ENCODE results near the gene DCHS1. TPM values are rescaled to one million over a fixed set of nuclear protein-coding genes. Genes with fewer than 3 reads are reported as not detected.

DCHS1 gene
- total RNA-seq, 1 donor from 2014 or later, result 61.4 TPM

- Mint-ChIP-seq H3K4me1 (ENCODE audit: low read depth) (peaks cover 9% of the 10 kb centered on the region), H3K9me3 (ENCODE audit: low read depth) (no peaks in the 10 kb centered on the region), H3K4me3 (ENCODE audit: low read depth) (no peak overlapping the region), H3K27me3 (no peaks in the 10 kb centered on the region), H3K36me3 (ENCODE audit: insufficient read depth) (no peaks in the 10 kb centered on the region), H3K27ac (no peak overlapping the region)
- TF ChIP-seq, protein P1, sequence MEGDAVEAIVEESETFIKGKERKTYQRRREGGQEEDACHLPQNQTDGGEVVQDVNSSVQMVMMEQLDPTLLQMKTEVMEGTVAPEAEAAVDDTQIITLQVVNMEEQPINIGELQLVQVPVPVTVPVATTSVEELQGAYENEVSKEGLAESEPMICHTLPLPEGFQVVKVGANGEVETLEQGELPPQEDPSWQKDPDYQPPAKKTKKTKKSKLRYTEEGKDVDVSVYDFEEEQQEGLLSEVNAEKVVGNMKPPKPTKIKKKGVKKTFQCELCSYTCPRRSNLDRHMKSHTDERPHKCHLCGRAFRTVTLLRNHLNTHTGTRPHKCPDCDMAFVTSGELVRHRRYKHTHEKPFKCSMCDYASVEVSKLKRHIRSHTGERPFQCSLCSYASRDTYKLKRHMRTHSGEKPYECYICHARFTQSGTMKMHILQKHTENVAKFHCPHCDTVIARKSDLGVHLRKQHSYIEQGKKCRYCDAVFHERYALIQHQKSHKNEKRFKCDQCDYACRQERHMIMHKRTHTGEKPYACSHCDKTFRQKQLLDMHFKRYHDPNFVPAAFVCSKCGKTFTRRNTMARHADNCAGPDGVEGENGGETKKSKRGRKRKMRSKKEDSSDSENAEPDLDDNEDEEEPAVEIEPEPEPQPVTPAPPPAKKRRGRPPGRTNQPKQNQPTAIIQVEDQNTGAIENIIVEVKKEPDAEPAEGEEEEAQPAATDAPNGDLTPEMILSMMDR (IDR thresholded peaks at IDR 0.05; ENCODE audit: unreplicated experiment), result no peak
- no peak for DNase-seq (ENCODE audit: low spot score, unreplicated experiment)
Measured at GRCh38 chr11:6646071-6646470, 9.5 kb downstream of the DCHS1 start.

DNA sequence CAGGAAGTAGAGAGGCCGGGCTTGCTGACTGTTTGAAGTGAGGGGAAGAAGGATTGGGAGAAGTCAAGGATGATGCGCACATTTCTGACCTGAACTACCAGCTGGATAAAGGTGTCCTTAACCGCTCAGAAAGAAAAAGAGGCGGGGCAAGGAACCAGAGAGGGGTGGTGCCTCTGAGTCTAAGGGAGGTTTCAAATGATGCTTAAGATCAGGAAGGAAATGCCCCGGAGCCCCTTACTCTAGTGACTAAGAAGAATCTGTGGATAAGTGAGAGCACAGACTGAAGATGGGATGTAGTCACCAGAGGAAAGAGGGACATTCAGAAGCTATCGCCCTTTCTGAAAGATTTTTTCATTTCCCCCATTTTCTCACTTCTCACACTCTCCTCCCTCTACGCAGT, 12.7 kb downstream of the DCHS1 start:
- Mint-ChIP-seq H3K4me1 (ENCODE audit: low read depth) (peaks cover 9% of the 10 kb centered on the region), H3K9me3 (ENCODE audit: low read depth) (no peaks in the 10 kb centered on the region)
- TF ChIP-seq, protein P1 (IDR thresholded peaks at IDR 0.05; ENCODE audit: unreplicated experiment), result no peak

DNA sequence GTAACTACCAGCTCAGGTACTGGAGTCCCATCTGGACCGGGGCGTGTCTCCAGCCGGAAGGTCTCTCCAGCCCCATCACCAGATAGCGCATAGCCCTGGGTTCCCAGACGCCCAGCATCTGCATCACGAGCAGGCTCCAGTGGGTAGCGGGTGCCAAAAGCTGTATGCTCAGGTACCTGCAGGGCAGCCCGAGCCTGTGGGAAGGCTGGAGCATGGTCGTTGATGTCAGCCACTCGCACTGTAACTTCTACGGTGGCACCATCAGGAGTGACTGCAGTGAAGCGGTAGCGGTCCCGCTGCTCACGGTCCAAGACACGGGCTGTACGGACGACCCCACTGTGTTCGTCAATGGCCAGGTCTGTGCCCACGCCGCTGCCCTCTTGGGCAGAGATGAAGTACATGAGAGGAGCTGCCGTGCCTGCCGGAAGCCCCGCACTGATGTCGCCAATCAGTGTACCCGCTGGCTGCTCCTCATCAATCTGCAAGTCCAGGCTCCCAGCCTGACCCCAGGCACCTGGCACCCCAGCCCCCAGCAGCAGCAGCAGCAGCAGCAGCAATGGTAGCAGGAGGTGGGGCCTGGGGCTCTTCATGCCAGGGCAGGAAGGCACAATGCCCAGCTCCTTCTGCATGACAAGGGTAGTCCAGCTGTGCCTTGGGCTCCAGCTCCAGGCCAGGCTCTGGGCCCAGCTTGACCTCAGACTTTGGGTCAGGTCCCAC, 14.5 kb downstream of the DCHS1 start:
- Mint-ChIP-seq H3K27ac (no peak overlapping the region), H3K27me3 (no peaks in the 10 kb centered on the region), H3K4me3 (ENCODE audit: low read depth) (no peak overlapping the region), H3K4me1 (ENCODE audit: low read depth) (peaks cover 9% of the 10 kb centered on the region), H3K36me3 (ENCODE audit: insufficient read depth) (peaks cover 1% of the 10 kb centered on the region), H3K9me3 (ENCODE audit: low read depth) (no peaks in the 10 kb centered on the region)
- TF ChIP-seq, protein P1 (IDR thresholded peaks at IDR 0.05; ENCODE audit: unreplicated experiment), result no peak
- no peak for DNase-seq (ENCODE audit: low spot score, unreplicated experiment)

More for the DNA sequence above, 12.7 kb downstream of the DCHS1 start:
- DNase-seq (ENCODE audit: low spot score, unreplicated experiment), result no peak
- Mint-ChIP-seq H3K4me3 (ENCODE audit: low read depth) (no peak overlapping the region), H3K36me3 (ENCODE audit: insufficient read depth) (peaks cover 1% of the 10 kb centered on the region), H3K27ac (no peak overlapping the region), H3K27me3 (no peaks in the 10 kb centered on the region)

GRCh38 chr11:6640036-6640984, 15.3 kb downstream of the DCHS1 start:
- DNase-seq (ENCODE audit: low spot score, unreplicated experiment), result no peak
- H3K27me3 Mint-ChIP-seq, result no peaks in the 10 kb centered on the region
- peaks cover 3% of the 10 kb centered on the region for H3K4me1 Mint-ChIP-seq (ENCODE audit: low read depth)
- H3K27ac Mint-ChIP-seq, result no peak overlapping the region
- no peaks in the 10 kb centered on the region for H3K9me3 Mint-ChIP-seq (ENCODE audit: low read depth)
- peaks cover 1% of the 10 kb centered on the region for H3K36me3 Mint-ChIP-seq (ENCODE audit: insufficient read depth)
- TF ChIP-seq, protein P1 (IDR thresholded peaks at IDR 0.05; ENCODE audit: unreplicated experiment), result no peak
- no peak overlapping the region for H3K4me3 Mint-ChIP-seq (ENCODE audit: low read depth)

DNA sequence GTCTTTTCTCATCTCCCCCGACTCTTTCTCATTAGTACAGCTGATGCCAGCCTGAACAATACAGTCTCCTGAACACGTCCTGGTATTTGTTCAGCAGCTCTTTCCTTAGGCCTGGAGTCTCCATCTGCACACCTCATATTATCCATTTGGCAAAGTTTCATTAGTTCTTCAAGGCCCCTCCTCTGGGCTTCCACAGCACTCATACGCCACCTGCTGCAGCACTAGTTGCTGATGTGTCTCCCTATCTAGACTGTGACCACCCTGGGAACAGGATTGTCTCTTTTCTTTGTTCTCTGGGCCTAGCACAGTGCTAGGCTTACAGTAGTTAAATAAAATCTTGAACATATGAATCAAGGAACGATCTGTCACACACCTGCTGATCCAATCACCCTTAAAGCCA, 17.2 kb downstream of the DCHS1 start:
- TF ChIP-seq, protein P1 (IDR thresholded peaks at IDR 0.05; ENCODE audit: unreplicated experiment), result no peak
- Mint-ChIP-seq H3K4me1 (ENCODE audit: low read depth) (peaks cover 5% of the 10 kb centered on the region), H3K9me3 (ENCODE audit: low read depth) (no peaks in the 10 kb centered on the region), H3K27me3 (no peaks in the 10 kb centered on the region), H3K27ac (no peak overlapping the region), H3K4me3 (ENCODE audit: low read depth) (no peak overlapping the region), H3K36me3 (ENCODE audit: insufficient read depth) (peaks cover 2% of the 10 kb centered on the region)
- DNase-seq (ENCODE audit: low spot score, unreplicated experiment), result no peak

Data from progenitor cell of endocrine pancreas (in vitro differentiated cells).